Panc1 (cell line): ENCODE data around the gene TTC39B. TPM values are rescaled to one million over a fixed set of nuclear protein-coding genes. Genes with fewer than 3 reads are reported as not detected.

Experiments
- ATAC-seq: fragments of 200-7000 bp; cut with Tn5 transposase; 2 replicates; pipeline ENCODE4 v1.9.1; 2020; ENCODE audit warnings: mild to moderate bottlenecking, moderate library complexity
- BruUV-seq: library from RNA; stranded (reverse); fragments of 400-500 nt; replicated peaks from 2 replicates; lab custom pipeline; 2021; lab: Mats Ljungman, UMichigan
- CTCF ChIA-PET: fragments of 300-600 bp; sonication (Branson Sonifier 250); formaldehyde crosslinking; loops from one replicate; lab custom pipeline; 2022; ENCODE audit warnings: antibody characterized with exemption; lab: Charles Lee
- POLR2A ChIA-PET: fragments of 300-600 bp; sonication (Branson Sonifier 250); formaldehyde crosslinking; loops from one replicate; lab custom pipeline; 2022; ENCODE audit warnings: antibody characterized with exemption; lab: Charles Lee
- DNase-seq: peaks from one replicate; pipeline ENCODE4 v3.0.0-alpha.2; 2010; ENCODE audit warnings: low read depth, low spot score
- H3K27ac ChIP-seq: 2 replicates; pipeline ENCODE4 v1.5.1; 2011; ENCODE audit warnings: mild to moderate bottlenecking, low read length, inconsistent platforms
- H3K27me3 ChIP-seq: fragments of 200-500 bp; sonication (Bioruptor generic); 2 replicates; pipeline ENCODE4 v1.6.0; 2014; ENCODE audit warnings: low read length, inconsistent platforms; ENCODE audit not compliant: control insufficient read depth, insufficient read depth
- H3K36me3 ChIP-seq: fragments of 200-500 bp; sonication (Bioruptor generic); 2 replicates; pipeline ENCODE4 v1.5.1; 2014; ENCODE audit warnings: inconsistent platforms, mild to moderate bottlenecking, low read length, moderate library complexity; ENCODE audit not compliant: control insufficient read depth, insufficient read depth
- H3K4me1 ChIP-seq: 2 replicates; pipeline ENCODE4 v1.5.1; 2011; ENCODE audit warnings: inconsistent platforms, mild to moderate bottlenecking, low read length, moderate library complexity; ENCODE audit not compliant: control insufficient read depth, insufficient read depth
- H3K4me3 ChIP-seq, 2 experiments: 2 replicates each; pipeline ENCODE4 v1.5.1; 2011 to 2012; ENCODE audit warnings: low read depth in 2 of 2, low read length in 2 of 2, mild to moderate bottlenecking in 2 of 2, inconsistent platforms in 1 of 2, moderate library complexity in 1 of 2
- H3K9me3 ChIP-seq: fragments of 200-500 bp; sonication (Bioruptor generic); 2 replicates; pipeline ENCODE4 v1.5.1; 2014; ENCODE audit warnings: low read depth, mild to moderate bottlenecking, inconsistent platforms, low read length, moderate library complexity; ENCODE audit not compliant: control insufficient read depth, insufficient read depth
- POLR2AphosphoS5 ChIP-seq: IDR thresholded peaks from 2 replicates; pipeline ENCODE4 v1.6.1; 2012; ENCODE audit warnings: mild to moderate bottlenecking, low read depth, low read length, moderate library complexity
- REST ChIP-seq, 2 experiments: IDR thresholded peaks; 2 replicates each; pipeline ENCODE4 v1.6.1; 2011 to 2012; ENCODE audit warnings: low read depth in 2 of 2, control low read depth in 1 of 2, low read length in 1 of 2, mild to moderate bottlenecking in 1 of 2, moderate library complexity in 1 of 2; ENCODE audit not compliant: insufficient read depth in 1 of 2
- SIN3A ChIP-seq: IDR thresholded peaks from 2 replicates; pipeline ENCODE4 v1.6.1; 2012; ENCODE audit warnings: low read depth, mild to moderate bottlenecking, low read length, moderate library complexity, borderline replicate concordance; ENCODE audit not compliant: insufficient read depth
- TCF7L2 ChIP-seq: IDR thresholded peaks from 2 replicates; pipeline ENCODE4 v1.6.1; 2011; ENCODE audit warnings: mild to moderate bottlenecking, low read depth, low read length, inconsistent platforms
- in situ Hi-C: cut with HindIII; loops from 2 replicates; pipeline ENCODE4 v1.10.0; 2016; ENCODE audit warnings: low sequenced_read_pairs, low pct_unique_long_range_greater_than_20kb
- intact Hi-C: fragments of 100-400 bp; cut with micrococcal nuclease; formaldehyde crosslinking; loops from one replicate; pipeline ENCODE4 v1.10.0; 2022; ENCODE audit not compliant: unreplicated experiment
- total RNA-seq: library from RNA; stranded (reverse); gene quantifications from one replicate; pipeline ENCODE4 v1.2.1, GENCODE V29; 2021; ENCODE audit not compliant: unreplicated experiment
- TF ChIP-seq, protein P1 (sequence below): fragments of 450-650 bp; IDR thresholded peaks from 2 replicates; pipeline ENCODE4 v1.5.1; 2017; ENCODE audit warnings: mild to moderate bottlenecking

The TTC39B gene
- total RNA-seq, 1 experiment from 2014 or later, result 1.6 TPM

DNA sequence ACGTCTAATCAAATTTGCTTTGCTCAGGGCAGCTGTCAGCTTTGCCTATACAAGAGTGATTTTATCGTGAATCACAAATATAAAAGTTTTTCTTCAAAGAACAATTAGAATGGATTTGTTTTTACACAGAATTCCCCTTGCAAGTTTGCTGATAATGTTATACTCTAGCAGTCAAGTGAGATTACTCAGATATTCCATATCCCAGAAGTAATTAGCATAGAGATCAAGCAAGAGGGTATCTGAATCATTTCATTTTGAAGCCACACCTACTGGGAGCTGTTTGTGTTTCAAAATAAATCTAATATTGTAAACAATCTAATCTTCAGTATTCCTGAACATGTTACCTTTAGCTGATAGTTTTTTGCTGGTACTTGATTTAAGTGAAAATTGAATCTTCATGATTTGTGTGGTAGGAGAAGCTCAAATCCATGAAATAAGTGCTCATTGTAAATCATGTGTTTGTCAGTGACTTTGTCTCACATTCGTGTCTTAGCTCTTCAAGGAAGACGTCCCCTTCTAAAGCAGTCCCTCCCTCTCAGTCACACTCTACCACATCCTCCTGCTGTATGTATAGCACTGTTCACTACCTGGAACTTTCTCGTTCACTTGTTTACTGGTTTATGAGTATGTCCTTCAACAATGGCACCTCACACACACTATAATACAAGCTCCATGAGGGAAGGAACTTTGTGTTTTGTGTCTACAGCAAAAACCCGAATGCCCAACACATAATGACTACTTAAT is 3.3 kb upstream of the TTC39B start:
- H3K27ac ChIP-seq, result no peak overlapping the region
- ATAC-seq (no peak), DNase-seq (no peak)
- in situ Hi-C loops (no loop called here), intact Hi-C loops (no loop called here)
- H3K9me3 ChIP-seq, result no peaks in the 10 kb centered on the region
- BruUV-seq, result no TSS peak
- no peaks in the 10 kb centered on the region for H3K27me3 ChIP-seq
- no peaks in the 10 kb centered on the region for H3K4me1 ChIP-seq
- TF ChIP-seq SIN3A (no peak), REST (IDR thresholded peaks at IDR 0.05; ENCODE audit: insufficient read depth in 1 of 2, low read depth in 2 of 2, low read length in 1 of 2) (no peak), TCF7L2 (no peak), POLR2AphosphoS5 (no peak)
- TF ChIP-seq, protein P1, sequence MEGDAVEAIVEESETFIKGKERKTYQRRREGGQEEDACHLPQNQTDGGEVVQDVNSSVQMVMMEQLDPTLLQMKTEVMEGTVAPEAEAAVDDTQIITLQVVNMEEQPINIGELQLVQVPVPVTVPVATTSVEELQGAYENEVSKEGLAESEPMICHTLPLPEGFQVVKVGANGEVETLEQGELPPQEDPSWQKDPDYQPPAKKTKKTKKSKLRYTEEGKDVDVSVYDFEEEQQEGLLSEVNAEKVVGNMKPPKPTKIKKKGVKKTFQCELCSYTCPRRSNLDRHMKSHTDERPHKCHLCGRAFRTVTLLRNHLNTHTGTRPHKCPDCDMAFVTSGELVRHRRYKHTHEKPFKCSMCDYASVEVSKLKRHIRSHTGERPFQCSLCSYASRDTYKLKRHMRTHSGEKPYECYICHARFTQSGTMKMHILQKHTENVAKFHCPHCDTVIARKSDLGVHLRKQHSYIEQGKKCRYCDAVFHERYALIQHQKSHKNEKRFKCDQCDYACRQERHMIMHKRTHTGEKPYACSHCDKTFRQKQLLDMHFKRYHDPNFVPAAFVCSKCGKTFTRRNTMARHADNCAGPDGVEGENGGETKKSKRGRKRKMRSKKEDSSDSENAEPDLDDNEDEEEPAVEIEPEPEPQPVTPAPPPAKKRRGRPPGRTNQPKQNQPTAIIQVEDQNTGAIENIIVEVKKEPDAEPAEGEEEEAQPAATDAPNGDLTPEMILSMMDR, result no peak
- POLR2A ChIA-PET, result no interaction called here
- H3K36me3 ChIP-seq, result no peaks in the 10 kb centered on the region; the same call in 1 of the 2 replicates
- no peak overlapping the region for H3K4me3 ChIP-seq
- CTCF ChIA-PET, result no interaction called here

DNA sequence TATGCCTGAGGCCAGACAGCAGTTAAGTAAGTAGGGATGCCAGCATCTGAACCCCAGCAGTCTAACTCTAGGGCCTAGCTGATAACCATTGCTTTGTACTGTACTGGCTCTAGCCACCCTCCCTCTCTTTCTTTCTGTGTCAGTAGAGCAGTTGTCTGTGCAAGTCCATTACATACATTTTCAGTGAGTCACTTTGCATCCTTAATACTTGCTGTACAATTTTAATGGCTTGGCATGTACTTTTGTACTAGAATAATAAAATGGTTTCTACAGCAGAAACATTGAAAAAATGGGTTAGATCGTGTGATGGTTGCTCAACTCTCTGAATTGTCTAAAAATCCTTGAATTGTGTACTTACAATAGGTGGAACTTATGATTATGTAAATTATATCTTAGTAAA is 1.5 kb upstream of the TTC39B start:
- intact Hi-C loops (loop anchor here (10.0 kb wide), 1 partner anchor 116 kb away; the partner anchor contains the start of gene SNAPC3), in situ Hi-C loops (no loop called here)
- ChIA-PET POLR2A (no interaction called here), CTCF (no interaction called here)
- H3K36me3 ChIP-seq, result no peaks in the 10 kb centered on the region; the same call in 1 of the 2 replicates
- no TSS peak for BruUV-seq
- ATAC-seq, result no peak
- no peak for DNase-seq
- H3K4me1 ChIP-seq, result no peaks in the 10 kb centered on the region
- H3K9me3 ChIP-seq, result no peaks in the 10 kb centered on the region
- H3K27me3 ChIP-seq, result no peaks in the 10 kb centered on the region
- no peak overlapping the region for H3K4me3 ChIP-seq
- H3K27ac ChIP-seq, result no peak overlapping the region
- TF ChIP-seq POLR2AphosphoS5 (no peak), REST (IDR thresholded peaks at IDR 0.05; ENCODE audit: insufficient read depth in 1 of 2, low read depth in 2 of 2, low read length in 1 of 2) (no peak), SIN3A (no peak)
